ENCODE data around the gene CCDC188. TPM values are rescaled to one million over a fixed set of nuclear protein-coding genes. Genes with fewer than 3 reads are reported as not detected.

CCDC188 gene
- total and polyA plus RNA-seq, 5 experiments from 2014 or later, result not detected

- POLR2A ChIA-PET, result interaction anchor here (0.6 to 3.3 kb wide), 5 partner anchors 12 to 178 kb away, joined by 3 to 14 read pairs (median 4); partner anchors contain the start of gene TRMT2A
- Mint-ChIP-seq H3K4me1 (peaks cover 5 to 39% (median 28%) of the 10 kb centered on the region in 4 donors), H3K9me3 (no peaks in the 10 kb centered on the region), H3K27me3 (no peaks in the 10 kb centered on the region), H3K36me3 (peaks cover 0 to 22% (median 0%) of the 10 kb centered on the region in 3 donors), H3K27ac (peak overlapping the region in 8 of 10 donors; percentile 9 to 87 (median 50)), H3K4me3 (peak overlapping the region; percentile 18 to 78 (median 66))
- DNase-seq (peak in 2 of 10 donors; percentile 11 to 28), ATAC-seq (peak in 1 of 2 donors; percentile 28)
Observed at GRCh38 chr22:20130319-20130718, 20.5 kb downstream of the CCDC188 start.

DNA sequence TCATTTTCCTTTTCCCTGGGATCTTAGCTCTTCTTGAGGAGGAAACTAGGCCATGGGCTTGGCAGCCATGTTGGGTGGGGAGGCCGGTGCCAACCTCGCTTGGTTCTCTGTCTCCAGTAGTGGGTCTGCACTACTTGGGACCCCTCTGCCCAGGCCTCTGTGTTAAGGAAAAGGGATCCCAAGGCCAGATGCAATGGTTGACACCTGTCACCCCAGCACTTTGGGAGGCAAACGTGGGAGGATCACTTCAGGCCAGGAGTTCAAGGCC lies 21.2 kb downstream of the CCDC188 start:
- H3K27ac Mint-ChIP-seq, result peak overlapping the region in 9 of 10 donors; percentile 44 to 90 (median 71)
- H3K36me3 Mint-ChIP-seq, result peaks cover 0 to 29% (median 0%) of the 10 kb centered on the region in 3 donors
- POLR2A ChIA-PET, result interaction anchor here (1.2 to 3.3 kb wide), 4 partner anchors 11 to 176 kb away, joined by 3 to 14 read pairs (median 4); partner anchors contain the start of genes TANGO2 and TRMT2A
- H3K4me3 Mint-ChIP-seq, result peak overlapping the region in 4 of 10 donors; percentile 10 to 74 (median 53)
- H3K27me3 Mint-ChIP-seq, result no peaks in the 10 kb centered on the region
- ATAC-seq (no peak), DNase-seq (no peak)
- H3K4me1 Mint-ChIP-seq, result peaks cover 5 to 35% (median 26%) of the 10 kb centered on the region in 4 donors
- no peaks in the 10 kb centered on the region for H3K9me3 Mint-ChIP-seq

GRCh38 chr22:20128902-20129746 lies 21.7 kb downstream of the CCDC188 start:
- Mint-ChIP-seq H3K4me1 (peaks cover 5 to 31% (median 21%) of the 10 kb centered on the region in 4 donors), H3K36me3 (peaks cover 0 to 29% (median 0%) of the 10 kb centered on the region in 3 donors), H3K4me3 (peak overlapping the region in 6 of 10 donors; percentile 24 to 74 (median 40)), H3K27me3 (no peaks in the 10 kb centered on the region), H3K9me3 (no peaks in the 10 kb centered on the region), H3K27ac (peak overlapping the region; percentile 44 to 90 (median 78))
- POLR2A ChIA-PET, result interaction anchor here (1.3 to 3.3 kb wide), 3 partner anchors 12 to 175 kb away, joined by 3 to 14 read pairs (median 4); partner anchors contain the start of genes TANGO2 and TRMT2A
- DNase-seq (peak in 8 of 10 donors; percentile 31 to 58 (median 50)), ATAC-seq (peak in 1 of 2 donors; percentile 24)

- no peak for ATAC-seq
- peaks cover 0 to 29% (median 0%) of the 10 kb centered on the region in 3 donors for H3K36me3 Mint-ChIP-seq
- peak overlapping the region in 4 of 10 donors; percentile 41 to 89 (median 80) for H3K27ac Mint-ChIP-seq
- DNase-seq, result no peak
- peaks cover 4 to 31% (median 18%) of the 10 kb centered on the region in 4 donors for H3K4me1 Mint-ChIP-seq
- no peak overlapping the region for H3K4me3 Mint-ChIP-seq
- POLR2A ChIA-PET, result interaction anchor here (3.3 kb wide), 1 partner anchor 11 kb away, joined by 14 read pairs; the partner anchor contains the start of gene TRMT2A
- no peaks in the 10 kb centered on the region for H3K9me3 Mint-ChIP-seq
- H3K27me3 Mint-ChIP-seq, result no peaks in the 10 kb centered on the region
Observed at GRCh38 chr22:20128619-20128901, 22.3 kb downstream of the CCDC188 start.

DNA sequence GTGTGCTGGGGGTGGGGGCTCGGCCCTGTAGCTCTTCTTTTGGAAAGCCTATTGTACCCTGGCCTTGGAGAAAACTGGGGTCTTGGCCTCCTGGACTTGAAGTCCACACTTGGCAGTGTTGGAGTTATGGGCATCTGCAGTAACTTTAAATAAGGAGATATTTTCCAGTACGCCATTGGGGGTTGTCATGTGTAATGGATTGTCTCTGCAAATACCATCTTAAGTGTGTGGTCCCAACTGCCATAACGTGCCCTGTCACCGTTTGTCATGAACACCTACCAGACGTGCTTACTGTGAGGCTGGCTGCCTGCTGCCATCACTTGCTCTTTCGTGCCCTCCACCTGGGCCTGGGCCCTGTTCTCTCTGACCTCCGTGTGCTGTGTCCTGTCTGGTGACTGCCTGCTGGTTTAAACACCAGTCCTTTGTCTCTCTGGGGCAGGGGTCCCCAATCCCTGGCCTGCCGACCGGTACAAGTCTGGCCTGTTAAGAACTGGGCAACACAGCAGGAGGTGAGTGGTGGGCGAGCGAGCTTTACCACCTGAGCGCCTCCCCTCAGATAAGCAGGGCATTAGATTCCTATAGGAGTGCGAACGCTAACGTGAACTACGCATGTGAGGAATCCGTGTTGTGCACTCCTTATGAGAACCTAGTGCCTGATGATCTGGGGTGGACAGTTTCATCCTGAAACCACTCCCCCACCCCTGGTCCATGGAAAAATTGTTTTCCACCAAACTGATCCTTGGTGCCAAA lies 22.8 kb downstream of the CCDC188 start:
- no peaks in the 10 kb centered on the region for H3K9me3 Mint-ChIP-seq

DNA sequence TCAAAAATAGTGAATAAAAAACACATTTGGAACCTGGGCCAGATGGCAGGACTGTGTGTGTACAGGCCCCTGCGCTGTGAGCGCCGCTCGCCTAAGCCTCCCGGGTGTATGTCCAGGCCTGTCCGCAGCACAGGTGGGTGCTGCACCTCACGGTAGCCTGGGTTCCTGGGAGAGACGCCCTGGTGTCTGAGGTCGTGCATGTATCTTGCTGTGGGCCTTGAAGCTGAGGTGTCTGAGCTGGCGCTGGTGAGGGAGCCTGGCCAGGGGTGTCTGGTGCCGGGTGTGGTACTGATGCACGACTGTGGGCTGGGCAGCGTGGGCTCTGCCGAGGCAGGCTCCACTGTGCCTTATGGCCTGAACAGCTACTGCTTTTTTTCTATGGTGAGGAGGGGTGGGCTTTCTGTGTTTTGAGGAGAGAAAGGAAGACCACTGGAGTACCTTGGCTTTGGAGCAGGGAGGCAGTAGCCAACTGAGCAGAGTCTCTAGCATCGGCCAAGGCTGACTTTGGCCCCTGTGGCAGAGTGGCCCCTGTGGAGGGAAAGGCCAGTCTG lies 23.5 kb downstream of the CCDC188 start:
- DNase-seq, result no peak
- Mint-ChIP-seq H3K27me3 (no peaks in the 10 kb centered on the region), H3K36me3 (peaks cover 0 to 29% (median 0%) of the 10 kb centered on the region in 3 donors), H3K27ac (peak overlapping the region in 2 of 10 donors; percentile 48 to 61), H3K4me3 (no peak overlapping the region), H3K4me1 (peaks cover 4 to 21% (median 11%) of the 10 kb centered on the region in 4 donors), H3K9me3 (no peaks in the 10 kb centered on the region)
- no peak for ATAC-seq
- POLR2A ChIA-PET, result no interaction called here

More for the DNA sequence above, 22.8 kb downstream of the CCDC188 start:
- POLR2A ChIA-PET, result interaction anchor here (3.3 kb wide), 1 partner anchor 11 kb away, joined by 14 read pairs; the partner anchor contains the start of gene TRMT2A
- Mint-ChIP-seq H3K27me3 (no peaks in the 10 kb centered on the region), H3K27ac (peak overlapping the region in 5 of 10 donors; percentile 41 to 89 (median 61)), H3K4me3 (no peak overlapping the region), H3K4me1 (peaks cover 4 to 27% (median 14%) of the 10 kb centered on the region in 4 donors), H3K36me3 (peaks cover 0 to 29% (median 0%) of the 10 kb centered on the region in 3 donors)
- no peak for DNase-seq
- no peak for ATAC-seq

- H3K27me3 Mint-ChIP-seq, result no peaks in the 10 kb centered on the region
- ATAC-seq (no peak), DNase-seq (no peak)
- H3K4me3 Mint-ChIP-seq, result no peak overlapping the region
- peaks cover 0 to 37% (median 0%) of the 10 kb centered on the region in 3 donors for H3K36me3 Mint-ChIP-seq
- POLR2A ChIA-PET, result interaction anchor here (0.7 kb wide), 1 partner anchor 15 kb away, joined by 3 read pairs; no protein-coding TSS in a partner anchor
- H3K9me3 Mint-ChIP-seq, result no peaks in the 10 kb centered on the region
- peaks cover 5 to 29% (median 16%) of the 10 kb centered on the region in 4 donors for H3K4me1 Mint-ChIP-seq
- H3K27ac Mint-ChIP-seq, result peak overlapping the region in 2 of 10 donors; percentile 27 to 83
Observed at GRCh38 chr22:20126284-20127029, 24.4 kb downstream of the CCDC188 start.

GRCh38 chr22:20125201-20126174 lies 25.4 kb downstream of the CCDC188 start:
- POLR2A ChIA-PET, result interaction anchor here (0.7 kb wide), 1 partner anchor 16 kb away, joined by 3 read pairs; no protein-coding TSS in a partner anchor
- Mint-ChIP-seq H3K27ac (peak overlapping the region in 1 of 10 donors; percentile 83), H3K4me1 (peaks cover 5 to 38% (median 16%) of the 10 kb centered on the region in 4 donors), H3K9me3 (no peaks in the 10 kb centered on the region), H3K4me3 (no peak overlapping the region), H3K27me3 (no peaks in the 10 kb centered on the region), H3K36me3 (peaks cover 0 to 44% (median 0%) of the 10 kb centered on the region in 3 donors)
- no peak for ATAC-seq
- no peak for DNase-seq

- peaks cover 5 to 39% (median 16%) of the 10 kb centered on the region in 4 donors for H3K4me1 Mint-ChIP-seq
- POLR2A ChIA-PET, result no interaction called here
- no peak for ATAC-seq
Observed at GRCh38 chr22:20124083-20124787, 26.6 kb downstream of the CCDC188 start.

DNA sequence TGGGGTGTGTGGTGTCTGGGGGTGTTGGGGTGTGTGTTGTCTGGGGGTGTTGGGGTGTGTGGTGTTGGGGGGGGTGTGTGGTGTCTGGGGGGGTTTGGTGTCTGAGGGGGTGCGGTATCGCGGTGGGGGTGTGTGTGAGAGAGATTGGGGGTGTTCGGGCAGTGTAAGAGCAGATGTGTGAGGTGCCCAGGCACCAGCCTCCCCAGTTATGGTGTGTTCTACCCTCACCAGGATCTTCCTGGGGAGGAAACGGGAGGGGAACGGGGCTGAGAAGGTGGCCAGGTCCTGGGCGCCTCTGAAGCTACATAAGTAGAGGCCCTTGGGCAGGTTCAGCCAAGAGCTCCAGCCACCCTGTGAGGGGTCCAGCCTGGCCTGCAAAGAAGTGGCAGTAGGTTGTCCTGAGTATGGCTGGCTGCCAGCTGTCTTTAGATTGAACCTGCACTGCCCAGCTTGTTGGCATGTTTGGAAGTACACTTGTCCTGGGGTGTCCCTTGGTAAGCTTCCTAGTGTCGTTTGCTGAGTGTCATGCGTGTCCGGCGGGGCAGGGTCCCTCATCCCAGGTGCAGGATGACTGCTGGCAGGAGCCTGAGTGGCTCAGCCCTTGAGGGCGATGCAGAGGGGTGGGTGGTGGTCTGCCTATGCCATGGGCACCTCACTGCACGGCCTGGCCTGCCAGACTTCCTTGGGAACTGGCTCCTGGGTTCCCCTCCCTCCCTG lies 27.3 kb downstream of the CCDC188 start:
- POLR2A ChIA-PET, result no interaction called here
- Mint-ChIP-seq H3K4me1 (peaks cover 8 to 44% (median 20%) of the 10 kb centered on the region in 4 donors), H3K36me3 (peaks cover 0 to 57% (median 3%) of the 10 kb centered on the region in 3 donors), H3K9me3 (no peaks in the 10 kb centered on the region), H3K4me3 (peak overlapping the region in 2 of 10 donors; percentile 41 to 51), H3K27ac (peak overlapping the region in 3 of 10 donors; percentile 7 to 87 (median 51)), H3K27me3 (no peaks in the 10 kb centered on the region)
- no peak for ATAC-seq
- DNase-seq, result no peak

More at GRCh38 chr22:20124083-20124787, 26.6 kb downstream of the CCDC188 start:
- no peaks in the 10 kb centered on the region for H3K27me3 Mint-ChIP-seq
- peak overlapping the region in 1 of 10 donors; percentile 20 for H3K4me3 Mint-ChIP-seq
- peak overlapping the region in 3 of 10 donors; percentile 59 to 87 (median 67) for H3K27ac Mint-ChIP-seq
- H3K9me3 Mint-ChIP-seq, result no peaks in the 10 kb centered on the region
- no peak for DNase-seq
- peaks cover 0 to 54% (median 3%) of the 10 kb centered on the region in 3 donors for H3K36me3 Mint-ChIP-seq
